Measurements from ENCODE around the gene IL17RE. TPM values are rescaled to one million over a fixed set of nuclear protein-coding genes. Genes with fewer than 3 reads are reported as not detected.
"Not testable (repeated sequence)": the region's sequence is repeated elsewhere in the genome, so short reads cannot be mapped to it uniquely, and the experiment has no call there.

The IL17RE gene
- total and polyA plus RNA-seq, 2 donors, result 3.6 to 5.9 TPM

- H3K36me3 ChIP-seq (ENCODE audit: control insufficient read depth in 2 of 2, insufficient read depth in 2 of 2, low read length in 1 of 2); H3K27me3 ChIP-seq (ENCODE audit: control insufficient read depth in 2 of 2, insufficient read depth in 1 of 2, low read length in 1 of 2); H3K9me3 ChIP-seq (ENCODE audit: control insufficient read depth in 2 of 2, insufficient read depth in 1 of 2, low read length in 1 of 2); H3K4me3 ChIP-seq (ENCODE audit: low read length in 2 of 2); DNase-seq (ENCODE audit: low read depth in 6 of 9, low spot score in 9 of 9); H3K4me1 ChIP-seq (ENCODE audit: control insufficient read depth in 2 of 2, insufficient read depth in 2 of 2, low read length in 2 of 2); H3K27ac ChIP-seq (ENCODE audit: low read depth in 1 of 2, low read length in 1 of 2): not testable (repeated sequence)
- 95% methylated on average over 4 of the region's 4 CpGs for WGBS
Observed at GRCh38 chr3:9876255-9876654, 26.4 kb upstream of the IL17RE start.

GRCh38 chr3:9876991-9877390 is 25.7 kb upstream of the IL17RE start:
- no peak for DNase-seq (ENCODE audit: low read depth in 6 of 9, low spot score in 9 of 9)
- Histone ChIP-seq H3K36me3 (ENCODE audit: control insufficient read depth in 2 of 2, insufficient read depth in 2 of 2, low read length in 1 of 2) (no peaks in the 10 kb centered on the region), H3K27me3 (ENCODE audit: control insufficient read depth in 2 of 2, insufficient read depth in 1 of 2, low read length in 1 of 2) (no peaks in the 10 kb centered on the region)

GRCh38 chr3:9878700-9879099 is 23.9 kb upstream of the IL17RE start:
- DNase-seq (ENCODE audit: low read depth in 6 of 9, low spot score in 9 of 9), result no peak
- 91% methylated on average over 5 of the region's 5 CpGs for WGBS

More at GRCh38 chr3:9876991-9877390, 25.7 kb upstream of the IL17RE start:
- no peaks in the 10 kb centered on the region for H3K9me3 ChIP-seq (ENCODE audit: control insufficient read depth in 2 of 2, insufficient read depth in 1 of 2, low read length in 1 of 2)
- H3K27ac ChIP-seq (ENCODE audit: low read depth in 1 of 2, low read length in 1 of 2), result no peak overlapping the region
- no peak overlapping the region for H3K4me3 ChIP-seq (ENCODE audit: low read length in 2 of 2)
- WGBS, result 95% methylated on average over 12 of the region's 12 CpGs
- H3K4me1 ChIP-seq (ENCODE audit: control insufficient read depth in 2 of 2, insufficient read depth in 2 of 2, low read length in 2 of 2), result no peaks in the 10 kb centered on the region

GRCh38 chr3:9879830-9880549 is 22.7 kb upstream of the IL17RE start, which contains the start of gene CIDEC:
TSS of gene CIDEC (minus strand) at chr3:9880253. CDS start at chr3:9878486, 1,767 bp downstream.
- Histone ChIP-seq H3K27me3 (ENCODE audit: control insufficient read depth in 2 of 2, insufficient read depth in 1 of 2, low read length in 1 of 2) (no peaks in the 10 kb centered on the region), H3K27ac (ENCODE audit: low read depth in 1 of 2, low read length in 1 of 2) (no peak within 1 kb of the TSS), H3K9me3 (ENCODE audit: control insufficient read depth in 2 of 2, insufficient read depth in 1 of 2, low read length in 1 of 2) (no peaks in the 10 kb centered on the region), H3K4me3 (ENCODE audit: low read length in 2 of 2) (no peak within 1 kb of the TSS), H3K4me1 (ENCODE audit: control insufficient read depth in 2 of 2, insufficient read depth in 2 of 2, low read length in 2 of 2) (no peaks in the 10 kb centered on the region), H3K36me3 (ENCODE audit: control insufficient read depth in 2 of 2, insufficient read depth in 2 of 2, low read length in 1 of 2) (no peaks in the 10 kb centered on the region)
- DNase-seq (ENCODE audit: low read depth in 6 of 9, low spot score in 9 of 9), result no peak
- WGBS, result 96% methylated on average over 7 of the region's 7 CpGs

More at GRCh38 chr3:9878700-9879099, 23.9 kb upstream of the IL17RE start:
- H3K4me3 ChIP-seq (ENCODE audit: low read length in 2 of 2), result no peak overlapping the region
- no peaks in the 10 kb centered on the region for H3K36me3 ChIP-seq (ENCODE audit: control insufficient read depth in 2 of 2, insufficient read depth in 2 of 2, low read length in 1 of 2)
- H3K27ac ChIP-seq (ENCODE audit: low read depth in 1 of 2, low read length in 1 of 2), result no peak overlapping the region
- H3K27me3 ChIP-seq (ENCODE audit: control insufficient read depth in 2 of 2, insufficient read depth in 1 of 2, low read length in 1 of 2), result no peaks in the 10 kb centered on the region
- no peaks in the 10 kb centered on the region for H3K4me1 ChIP-seq (ENCODE audit: control insufficient read depth in 2 of 2, insufficient read depth in 2 of 2, low read length in 2 of 2)
- H3K9me3 ChIP-seq (ENCODE audit: control insufficient read depth in 2 of 2, insufficient read depth in 1 of 2, low read length in 1 of 2), result no peaks in the 10 kb centered on the region

- 95% methylated on average over 1 of the region's 1 CpG for WGBS
- H3K4me1 ChIP-seq (ENCODE audit: control insufficient read depth in 2 of 2, insufficient read depth in 2 of 2, low read length in 2 of 2), result no peaks in the 10 kb centered on the region
- no peaks in the 10 kb centered on the region for H3K9me3 ChIP-seq (ENCODE audit: control insufficient read depth in 2 of 2, insufficient read depth in 1 of 2, low read length in 1 of 2)
- H3K4me3 ChIP-seq (ENCODE audit: low read length in 2 of 2), result no peak overlapping the region
- H3K27me3 ChIP-seq (ENCODE audit: control insufficient read depth in 2 of 2, insufficient read depth in 1 of 2, low read length in 1 of 2), result no peaks in the 10 kb centered on the region
- DNase-seq (ENCODE audit: low read depth in 6 of 9, low spot score in 9 of 9), result no peak
- H3K27ac ChIP-seq (ENCODE audit: low read depth in 1 of 2, low read length in 1 of 2), result no peak overlapping the region
- no peaks in the 10 kb centered on the region for H3K36me3 ChIP-seq (ENCODE audit: control insufficient read depth in 2 of 2, insufficient read depth in 2 of 2, low read length in 1 of 2)
Observed at GRCh38 chr3:9881441-9881840, 21.2 kb upstream of the IL17RE start.

- Histone ChIP-seq H3K9me3 (ENCODE audit: control insufficient read depth in 2 of 2, insufficient read depth in 1 of 2, low read length in 1 of 2) (no peaks in the 10 kb centered on the region), H3K4me1 (ENCODE audit: control insufficient read depth in 2 of 2, insufficient read depth in 2 of 2, low read length in 2 of 2) (no peaks in the 10 kb centered on the region), H3K27me3 (ENCODE audit: control insufficient read depth in 2 of 2, insufficient read depth in 1 of 2, low read length in 1 of 2) (no peaks in the 10 kb centered on the region), H3K27ac (ENCODE audit: low read depth in 1 of 2, low read length in 1 of 2) (no peak overlapping the region), H3K4me3 (ENCODE audit: low read length in 2 of 2) (no peak overlapping the region), H3K36me3 (ENCODE audit: control insufficient read depth in 2 of 2, insufficient read depth in 2 of 2, low read length in 1 of 2) (no peaks in the 10 kb centered on the region)
- no peak for DNase-seq (ENCODE audit: low read depth in 6 of 9, low spot score in 9 of 9)
- WGBS, result 96% methylated on average over 7 of the region's 7 CpGs
Observed at GRCh38 chr3:9883706-9884554, 18.7 kb upstream of the IL17RE start.

GRCh38 chr3:9884555-9885165 is 18.0 kb upstream of the IL17RE start:
- 92% methylated on average over 11 of the region's 11 CpGs for WGBS
- no peak for DNase-seq (ENCODE audit: low read depth in 6 of 9, low spot score in 9 of 9)

GRCh38 chr3:9886328-9886727 is 16.3 kb upstream of the IL17RE start:
- DNase-seq (ENCODE audit: low read depth in 6 of 9, low spot score in 9 of 9), result no peak
- peaks cover 0 to 5% of the 10 kb centered on the region in 2 donors for H3K4me1 ChIP-seq (ENCODE audit: control insufficient read depth in 2 of 2, insufficient read depth in 2 of 2, low read length in 2 of 2)
- no peaks in the 10 kb centered on the region for H3K36me3 ChIP-seq (ENCODE audit: control insufficient read depth in 2 of 2, insufficient read depth in 2 of 2, low read length in 1 of 2)
- H3K9me3 ChIP-seq (ENCODE audit: control insufficient read depth in 2 of 2, insufficient read depth in 1 of 2, low read length in 1 of 2), result no peaks in the 10 kb centered on the region
- H3K4me3 ChIP-seq (ENCODE audit: low read length in 2 of 2), result no peak overlapping the region
- no peak overlapping the region for H3K27ac ChIP-seq (ENCODE audit: low read depth in 1 of 2, low read length in 1 of 2)
- H3K27me3 ChIP-seq (ENCODE audit: control insufficient read depth in 2 of 2, insufficient read depth in 1 of 2, low read length in 1 of 2), result no peaks in the 10 kb centered on the region

More at GRCh38 chr3:9884555-9885165, 18.0 kb upstream of the IL17RE start:
- H3K27ac ChIP-seq (ENCODE audit: low read depth in 1 of 2, low read length in 1 of 2), result no peak overlapping the region
- H3K27me3 ChIP-seq (ENCODE audit: control insufficient read depth in 2 of 2, insufficient read depth in 1 of 2, low read length in 1 of 2), result no peaks in the 10 kb centered on the region
- H3K36me3 ChIP-seq (ENCODE audit: control insufficient read depth in 2 of 2, insufficient read depth in 2 of 2, low read length in 1 of 2), result no peaks in the 10 kb centered on the region
- no peaks in the 10 kb centered on the region for H3K4me1 ChIP-seq (ENCODE audit: control insufficient read depth in 2 of 2, insufficient read depth in 2 of 2, low read length in 2 of 2)
- H3K4me3 ChIP-seq (ENCODE audit: low read length in 2 of 2), result no peak overlapping the region
- no peaks in the 10 kb centered on the region for H3K9me3 ChIP-seq (ENCODE audit: control insufficient read depth in 2 of 2, insufficient read depth in 1 of 2, low read length in 1 of 2)

GRCh38 chr3:9887480-9887879 is 15.2 kb upstream of the IL17RE start:
- H3K36me3 ChIP-seq (ENCODE audit: control insufficient read depth in 2 of 2, insufficient read depth in 2 of 2, low read length in 1 of 2), result peaks cover 0 to 4% of the 10 kb centered on the region in 2 donors
- no peak for DNase-seq (ENCODE audit: low read depth in 6 of 9, low spot score in 9 of 9)
- no peak overlapping the region for H3K4me3 ChIP-seq (ENCODE audit: low read length in 2 of 2)
- peaks cover 2 to 12% of the 10 kb centered on the region in 2 donors for H3K4me1 ChIP-seq (ENCODE audit: control insufficient read depth in 2 of 2, insufficient read depth in 2 of 2, low read length in 2 of 2)
- 96% methylated on average over 5 of the region's 5 CpGs for WGBS
- no peak overlapping the region for H3K27ac ChIP-seq (ENCODE audit: low read depth in 1 of 2, low read length in 1 of 2)
- H3K27me3 ChIP-seq (ENCODE audit: control insufficient read depth in 2 of 2, insufficient read depth in 1 of 2, low read length in 1 of 2), result no peaks in the 10 kb centered on the region
- H3K9me3 ChIP-seq (ENCODE audit: control insufficient read depth in 2 of 2, insufficient read depth in 1 of 2, low read length in 1 of 2), result no peaks in the 10 kb centered on the region

Measured in thymus (tissue), 11 donors.